Transverse colon (tissue), 4 donors: ENCODE measurements around the gene RIPPLY3. TPM values are rescaled to one million over a fixed set of nuclear protein-coding genes. Genes with fewer than 3 reads are reported as not detected.

Experiments
- DNase-seq: peaks from one replicate; pipeline ENCODE4 v3.0.0-alpha.2; 2019
- H3K27ac ChIP-seq, 4 donors: fragments of 200-600 bp; sonication (generic); 2 replicates each; pipeline ENCODE4 v1.5.1; 2016 to 2018; ENCODE audit warnings: inconsistent platforms in 4 of 4
- H3K27me3 ChIP-seq: fragments of 200-600 bp; sonication (generic); 2 replicates; pipeline ENCODE4 v1.5.1; 2017; ENCODE audit warnings: inconsistent platforms
- H3K36me3 ChIP-seq, 4 donors: fragments of 200-600 bp; sonication (generic); 2 replicates each; pipeline ENCODE4 v1.5.1; 2017 to 2019; ENCODE audit warnings: inconsistent platforms in 4 of 4
- H3K4me1 ChIP-seq, 4 donors: fragments of 200-600 bp; sonication (generic); 2 replicates each; pipeline ENCODE4 v1.5.1; 2017 to 2020; ENCODE audit warnings: inconsistent platforms in 4 of 4
- H3K4me3 ChIP-seq, 4 donors: fragments of 200-600 bp; sonication (generic); 1 replicate in 1 of 4; 2 replicates in 3 of 4; pipeline versions ENCODE4 v1.5.1 to v1.6.1; 2017 to 2019; ENCODE audit warnings: inconsistent platforms in 4 of 4
- H3K9me3 ChIP-seq, 2 donors: fragments of 200-600 bp; sonication (generic); 2 replicates each; pipeline ENCODE4 v1.5.1; 2017 to 2019; ENCODE audit warnings: inconsistent platforms in 2 of 2
- EP300 ChIP-seq: sonication (generic); formaldehyde crosslinking; IDR thresholded peaks from one replicate; pipeline ENCODE4 v1.6.1; 2017; ENCODE audit warnings: antibody characterized with exemption, low read depth
- POLR2A ChIP-seq: fragments of 450-650 bp; IDR thresholded peaks from one replicate; pipeline ENCODE4 v1.6.1; 2016; ENCODE audit warnings: antibody characterized with exemption, mild to moderate bottlenecking, moderate library complexity
- POLR2AphosphoS5 ChIP-seq, 3 donors: sonication (generic); formaldehyde crosslinking; IDR thresholded peaks; one replicate each; pipeline ENCODE4 v1.6.1; 2016; ENCODE audit warnings: antibody characterized with exemption in 3 of 3
- WGBS, 2 donors: methylation state at CpG; one replicate each; pipeline ENCODE4 v1.1.5; 2018; ENCODE audit warnings: low coverage in 1 of 2; 5-methylcytosine and 5-hydroxymethylcytosine counted together
- in situ Hi-C, 4 donors: fragments of 200-750 bp; cut with MboI; loops; one replicate each; pipeline versions ENCODE4 v1.15.0 to v1.15.1; 2017; ENCODE audit warnings: low sequenced_read_pairs in 3 of 4, low pct_ligation_motif_present in 1 of 4, low pct_unique_long_range_greater_than_20kb in 1 of 4
- intact Hi-C: fragments of 100-400 bp; cut with DNase I; formaldehyde crosslinking; loops from one replicate; pipeline ENCODE4 v1.15.1; 2023; ENCODE audit warnings: low total_unique reads
- total RNA-seq, 4 donors: library from RNA; depleted of rRNA; stranded (reverse); fragments of >200 nt; gene quantifications; one replicate each; pipeline ENCODE4 v1.1.0, GENCODE V29; 2016
- TF ChIP-seq, protein P1 (sequence below), 5 experiments: fragments of 200-600 bp in 3 of 5; fragments of 450-650 bp in 2 of 5; sonication (generic) in 3 of 5; IDR thresholded peaks; 1 replicate in 2 of 5; 2 replicates in 3 of 5; pipeline ENCODE4 v1.5.1; 2016 to 2017; ENCODE audit warnings: antibody characterized with exemption in 5 of 5, inconsistent platforms in 3 of 5, mild to moderate bottlenecking in 2 of 5, moderate library complexity in 1 of 5

The RIPPLY3 gene
- total RNA-seq, 4 donors from 2014 or later = 0.27 TPM; not detected in 3

- Histone ChIP-seq H3K36me3 (no peaks in the 10 kb centered on the region), H3K9me3 (no peaks in the 10 kb centered on the region), H3K4me3 (peak overlapping the region in 3 of 4 donors; percentile 25 to 63 (median 42)), H3K27ac (no peak overlapping the region), H3K27me3 (no peaks in the 10 kb centered on the region), H3K4me1 (peaks cover 0 to 20% (median 7%) of the 10 kb centered on the region in 4 donors)
- intact Hi-C loops (no loop called here), in situ Hi-C loops (loop anchor here (5.0 to 25.0 kb wide), 4 partner anchors 94 to 581 kb away; partner anchors contain the start of genes PIGP (in 1 of the 4) and TTC3 (in 1 of the 4))
- WGBS, 2 donors = 17% methylated on average over 2 of the region's 2 CpGs; no CpG with 5 or more reads in 1 of the 2 donors
- TF ChIP-seq POLR2A (no peak), POLR2AphosphoS5 (IDR thresholded peaks at IDR 0.05) (no peak), EP300 (no peak)
- TF ChIP-seq, protein P1, sequence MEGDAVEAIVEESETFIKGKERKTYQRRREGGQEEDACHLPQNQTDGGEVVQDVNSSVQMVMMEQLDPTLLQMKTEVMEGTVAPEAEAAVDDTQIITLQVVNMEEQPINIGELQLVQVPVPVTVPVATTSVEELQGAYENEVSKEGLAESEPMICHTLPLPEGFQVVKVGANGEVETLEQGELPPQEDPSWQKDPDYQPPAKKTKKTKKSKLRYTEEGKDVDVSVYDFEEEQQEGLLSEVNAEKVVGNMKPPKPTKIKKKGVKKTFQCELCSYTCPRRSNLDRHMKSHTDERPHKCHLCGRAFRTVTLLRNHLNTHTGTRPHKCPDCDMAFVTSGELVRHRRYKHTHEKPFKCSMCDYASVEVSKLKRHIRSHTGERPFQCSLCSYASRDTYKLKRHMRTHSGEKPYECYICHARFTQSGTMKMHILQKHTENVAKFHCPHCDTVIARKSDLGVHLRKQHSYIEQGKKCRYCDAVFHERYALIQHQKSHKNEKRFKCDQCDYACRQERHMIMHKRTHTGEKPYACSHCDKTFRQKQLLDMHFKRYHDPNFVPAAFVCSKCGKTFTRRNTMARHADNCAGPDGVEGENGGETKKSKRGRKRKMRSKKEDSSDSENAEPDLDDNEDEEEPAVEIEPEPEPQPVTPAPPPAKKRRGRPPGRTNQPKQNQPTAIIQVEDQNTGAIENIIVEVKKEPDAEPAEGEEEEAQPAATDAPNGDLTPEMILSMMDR (IDR thresholded peaks at IDR 0.05) = no peak
- no peak for DNase-seq
Measured at GRCh38 chr21:36981049-36981391, 25.5 kb upstream of the RIPPLY3 start.

DNA sequence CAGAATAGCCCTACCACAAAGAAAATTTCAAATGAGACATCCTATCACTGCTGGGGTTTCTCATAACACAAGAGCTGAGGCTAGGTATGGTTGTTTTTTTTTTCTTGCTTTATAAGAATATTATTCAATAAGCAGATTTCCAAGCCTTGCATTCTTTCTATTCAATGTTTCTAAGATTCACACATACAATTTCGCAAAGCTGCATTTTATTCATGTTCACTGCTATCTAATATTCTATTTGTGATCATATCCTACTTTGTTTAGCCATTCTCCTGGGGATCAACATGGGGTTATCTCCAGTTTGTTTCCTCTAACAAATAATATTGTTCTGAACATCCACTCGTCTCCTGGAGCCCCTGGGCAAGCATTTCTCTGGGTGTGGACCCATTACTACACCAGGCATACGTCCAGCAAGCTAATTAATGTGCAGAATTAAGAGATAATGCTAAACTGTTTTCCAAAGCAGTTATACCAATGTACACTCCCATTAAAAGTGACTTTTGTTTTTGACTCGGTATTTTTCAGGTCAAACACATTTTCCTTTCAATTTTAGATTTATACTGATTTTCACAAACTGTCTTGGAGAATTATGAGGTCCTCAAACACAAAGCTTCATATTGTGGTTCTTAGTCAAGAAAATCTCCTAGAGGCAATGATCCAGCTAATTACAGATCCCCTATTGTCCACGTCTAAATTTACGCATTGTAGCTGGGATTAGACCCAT lies 24.4 kb upstream of the RIPPLY3 start:
- H3K36me3 ChIP-seq = no peaks in the 10 kb centered on the region
- WGBS, 2 donors = 57 to 73% methylated on average over 3 to 6 of the region's 6 CpGs
- intact Hi-C loops = no loop called here

DNA sequence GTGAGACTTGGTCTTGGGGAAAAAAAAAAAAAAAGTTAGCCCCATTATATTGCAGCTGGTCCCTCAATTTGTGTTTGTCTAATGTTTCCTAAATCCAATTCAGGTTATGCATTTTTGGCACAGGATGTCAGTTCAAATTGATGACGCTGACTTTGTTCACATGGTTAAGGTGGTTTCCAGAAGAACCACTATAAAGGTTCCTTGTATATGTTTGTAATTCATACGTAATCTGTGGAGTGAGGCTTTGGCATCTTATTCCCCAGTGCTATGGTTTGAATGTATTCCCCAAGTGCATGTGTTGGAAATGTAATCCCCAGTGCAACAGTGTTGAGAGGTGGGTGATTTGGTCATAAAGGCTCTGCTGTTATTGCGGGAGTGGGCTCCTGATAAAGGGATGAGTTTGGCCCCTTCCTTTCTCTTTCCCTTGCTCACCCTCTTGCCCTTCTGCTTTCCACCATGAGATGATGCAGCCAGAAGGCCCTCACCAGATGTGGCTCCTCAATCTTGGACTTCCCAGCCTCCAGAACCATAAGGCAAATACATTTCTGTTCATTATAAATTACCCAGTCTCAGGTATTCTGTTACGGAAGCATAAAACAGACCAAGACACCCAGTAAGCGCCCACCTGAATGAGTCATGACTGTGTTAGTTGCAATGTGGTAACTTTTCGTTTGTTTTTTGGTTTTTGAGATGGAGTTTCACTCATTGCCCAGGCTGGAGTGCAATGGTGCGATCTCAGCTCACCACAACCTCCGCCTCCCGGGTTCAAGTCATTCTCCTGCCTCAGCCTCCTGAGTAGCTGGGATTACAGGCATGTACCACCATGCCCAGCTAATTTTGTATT lies 20.5 kb upstream of the RIPPLY3 start:
- 91 to 93% methylated on average over 4 to 9 of the region's 9 CpGs for WGBS, 2 donors
- H3K36me3 ChIP-seq = no peaks in the 10 kb centered on the region
- TF ChIP-seq POLR2AphosphoS5 (IDR thresholded peaks at IDR 0.05) (no peak), POLR2A (no peak), EP300 (no peak)
- TF ChIP-seq, protein P1 (IDR thresholded peaks at IDR 0.05) = no peak
- in situ Hi-C loops = loop anchor here in 3 of 4 donors (10.0 to 25.0 kb wide), 3 partner anchors 89 to 576 kb away; partner anchors contain the start of genes PIGP (in 1 of the 3) and TTC3 (in 1 of the 3)
- no peak for DNase-seq
- no peak overlapping the region for H3K4me3 ChIP-seq
- H3K4me1 ChIP-seq = peaks cover 0 to 13% (median 6%) of the 10 kb centered on the region in 4 donors
- intact Hi-C loops = no loop called here
- H3K9me3 ChIP-seq = no peaks in the 10 kb centered on the region
- H3K27me3 ChIP-seq = no peaks in the 10 kb centered on the region
- no peak overlapping the region for H3K27ac ChIP-seq

More for the DNA sequence above, 24.4 kb upstream of the RIPPLY3 start:
- H3K4me1 ChIP-seq = peaks cover 0 to 19% (median 7%) of the 10 kb centered on the region in 4 donors
- H3K27ac ChIP-seq = no peak overlapping the region
- H3K4me3 ChIP-seq = no peak overlapping the region
- no peaks in the 10 kb centered on the region for H3K9me3 ChIP-seq
- no peaks in the 10 kb centered on the region for H3K27me3 ChIP-seq
- DNase-seq = no peak
- in situ Hi-C loops = loop anchor here (5.0 to 25.0 kb wide), 4 partner anchors 93 to 580 kb away; partner anchors contain the start of genes PIGP (in 1 of the 4) and TTC3 (in 1 of the 4)
- TF ChIP-seq POLR2A (no peak), EP300 (no peak), POLR2AphosphoS5 (IDR thresholded peaks at IDR 0.05) (no peak)
- TF ChIP-seq, protein P1 (IDR thresholded peaks at IDR 0.05) = no peak

- intact Hi-C loops = no loop called here
- TF ChIP-seq EP300 = no peak
- TF ChIP-seq POLR2AphosphoS5 (IDR thresholded peaks at IDR 0.05) = no peak
- TF ChIP-seq POLR2A = no peak
- TF ChIP-seq, protein P1 (IDR thresholded peaks at IDR 0.05) = no peak
- Histone ChIP-seq H3K4me3 (no peak overlapping the region), H3K4me1 (peaks cover 0 to 13% (median 5%) of the 10 kb centered on the region in 4 donors), H3K9me3 (no peaks in the 10 kb centered on the region), H3K36me3 (no peaks in the 10 kb centered on the region), H3K27me3 (no peaks in the 10 kb centered on the region), H3K27ac (no peak overlapping the region)
- DNase-seq = no peak
- in situ Hi-C loops = loop anchor here in 3 of 4 donors (10.0 to 25.0 kb wide), 3 partner anchors 87 to 574 kb away; partner anchors contain the start of genes PIGP (in 1 of the 3) and TTC3 (in 1 of the 3)
Measured at GRCh38 chr21:36987845-36988244, 18.7 kb upstream of the RIPPLY3 start.
